ENCODE data around the gene MYH15.

DNA sequence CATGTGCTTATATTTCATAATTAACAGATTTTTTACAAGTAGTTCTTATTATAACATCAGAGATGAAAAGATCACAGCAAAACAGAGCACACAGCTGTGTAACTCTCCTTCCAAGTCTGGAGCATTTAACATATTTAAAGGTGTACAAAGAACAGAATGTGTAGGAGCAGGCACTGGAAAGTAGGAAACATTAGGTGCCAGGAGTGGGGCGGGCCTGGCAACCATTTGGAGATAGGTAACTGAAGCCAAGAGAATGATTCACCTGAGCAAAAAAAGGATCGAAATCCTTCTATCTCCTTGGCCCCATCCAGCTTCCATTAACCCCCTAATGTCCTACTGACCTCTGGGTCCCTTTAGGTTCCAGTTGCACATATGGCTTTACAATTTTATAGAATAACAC lies 2.3 kb upstream of the MYH15 start:
- no peak for TF ChIP-seq SP1 (IDR thresholded peaks at IDR 0.05)
- no peak for TF ChIP-seq TARDBP (IDR thresholded peaks at IDR 0.05)
- TF ChIP-seq LEF1 (IDR thresholded peaks at IDR 0.05; ENCODE audit: borderline replicate concordance), result no peak
- no peak for TF ChIP-seq L3MBTL2 (conservative IDR thresholded peaks at IDR 0.05)
- TF ChIP-seq FOXK2 (IDR thresholded peaks at IDR 0.05), result no peak
- no peak for TF ChIP-seq ARNT (IDR thresholded peaks at IDR 0.05)
